Naive thymus-derived CD4-positive, alpha-beta T cell (primary cell): ENCODE data around the gene NDUFAF2. TPM values are rescaled to one million over a fixed set of nuclear protein-coding genes. Genes with fewer than 3 reads are reported as not detected.

ENCODE experiments used
- ATAC-seq: fragments of 150-1000 bp; cut with Tn5 transposase; 2 replicates; pipeline ENCODE4 v1.10.0; 2021; ENCODE audit warnings: mild to moderate bottlenecking, moderate library complexity
- CTCF ChIA-PET: fragments of 350-600 bp; sonication (Branson Sonifier 250); formaldehyde crosslinking; loops from one replicate; lab custom pipeline; 2021; ENCODE audit warnings: antibody characterized with exemption; lab: Charles Lee
- POLR2A ChIA-PET: fragments of 350-600 bp; sonication (Branson Sonifier 250); formaldehyde crosslinking; loops from one replicate; lab custom pipeline; 2021; ENCODE audit warnings: antibody characterized with exemption, inconsistent platforms; lab: Charles Lee
- DNase-seq, 9 donors: peaks; one replicate each; pipeline versions ENCODE4 v3.0.0 to v3.0.0-alpha.2; 2020 to 2022; ENCODE audit warnings: mixed read lengths in 1 of 9
- H3K27ac ChIP-seq: one replicate; pipeline ENCODE4 v1.7.0; 2013; ENCODE audit warnings: mild to moderate bottlenecking, low read depth, low read length, moderate library complexity
- H3K27me3 ChIP-seq, 2 donors: one replicate each; pipeline ENCODE4 v1.7.0; 2013; ENCODE audit warnings: low read length in 2 of 2, mild to moderate bottlenecking in 2 of 2, moderate library complexity in 2 of 2; ENCODE audit not compliant: control insufficient read depth in 2 of 2, insufficient read depth in 2 of 2
- H3K36me3 ChIP-seq, 3 experiments: 1 replicate in 2 of 3; 2 replicates in 1 of 3; pipeline ENCODE4 v1.7.0; 2013; ENCODE audit warnings: low read length in 3 of 3, mild to moderate bottlenecking in 3 of 3, moderate library complexity in 1 of 3; ENCODE audit not compliant: insufficient read depth in 3 of 3, control insufficient read depth in 2 of 3
- H3K4me1 ChIP-seq, 2 donors: one replicate each; pipeline ENCODE4 v1.7.0; 2013; ENCODE audit warnings: low read length in 2 of 2, mild to moderate bottlenecking in 2 of 2, moderate library complexity in 1 of 2; ENCODE audit not compliant: control insufficient read depth in 2 of 2, insufficient read depth in 2 of 2
- H3K4me3 ChIP-seq: 2 replicates; pipeline ENCODE4 v1.7.0; 2013; ENCODE audit warnings: mild to moderate bottlenecking, low read length
- H3K9me3 ChIP-seq, 3 experiments: 1 replicate in 2 of 3; 2 replicates in 1 of 3; pipeline ENCODE4 v1.7.0; 2013; ENCODE audit warnings: low read length in 3 of 3; ENCODE audit not compliant: control insufficient read depth in 2 of 3
- H3K27ac Mint-ChIP-seq, 9 donors: one replicate each; pipeline ENCODE4 v1.8.0; 2020 to 2022; ENCODE audit warnings: mixed read lengths in 9 of 9, mild to moderate bottlenecking in 8 of 9, moderate library complexity in 5 of 9, inconsistent platforms in 2 of 9
- H3K27me3 Mint-ChIP-seq, 5 donors: one replicate each; pipeline ENCODE4 v1.8.0; 2021 to 2022; ENCODE audit warnings: mixed read lengths in 5 of 5, mild to moderate bottlenecking in 1 of 5
- H3K36me3 Mint-ChIP-seq, 5 donors: one replicate each; pipeline ENCODE4 v1.8.0; 2020 to 2022; ENCODE audit warnings: mixed read lengths in 5 of 5, mild to moderate bottlenecking in 3 of 5, inconsistent platforms in 1 of 5
- H3K4me1 Mint-ChIP-seq, 7 donors: one replicate each; pipeline ENCODE4 v1.8.0; 2020 to 2022; ENCODE audit warnings: mixed read lengths in 7 of 7, mild to moderate bottlenecking in 3 of 7, inconsistent platforms in 1 of 7
- H3K4me3 Mint-ChIP-seq, 10 donors: one replicate each; pipeline ENCODE4 v1.8.0; 2020 to 2022; ENCODE audit warnings: mild to moderate bottlenecking in 10 of 10, mixed read lengths in 10 of 10, moderate library complexity in 6 of 10, inconsistent platforms in 2 of 10
- H3K9me3 Mint-ChIP-seq, 11 donors: one replicate each; pipeline ENCODE4 v1.8.0; 2020 to 2022; ENCODE audit warnings: mixed read lengths in 11 of 11, mild to moderate bottlenecking in 4 of 11, inconsistent platforms in 1 of 11, moderate library complexity in 1 of 11
- intact Hi-C, 2 donors: fragments of 100-400 bp; cut with micrococcal nuclease; formaldehyde crosslinking; loops; one replicate each; pipeline ENCODE4 v1.15.1; 2023
- polyA plus RNA-seq, 2 donors: library from polyadenylated mRNA; unstranded; fragments of 300-500 nt; fragmentation: Illumina TruSeq; gene quantifications; one replicate each; pipeline ENCODE4 v1.2.3, GENCODE V29; 2021
- total RNA-seq, 6 experiments: library from RNA in 5 of 6; stranded (reverse) in 5 of 6; gene quantifications; 1 replicate in 5 of 6; 2 replicates in 1 of 6; pipeline ENCODE4 v1.2.3 and lab custom pipeline; 2021 to 2026

Gene NDUFAF2
- total and polyA plus RNA-seq, 7 experiments from 2014 or later: 7.0 to 34.7 (median 16.0) TPM

DNA sequence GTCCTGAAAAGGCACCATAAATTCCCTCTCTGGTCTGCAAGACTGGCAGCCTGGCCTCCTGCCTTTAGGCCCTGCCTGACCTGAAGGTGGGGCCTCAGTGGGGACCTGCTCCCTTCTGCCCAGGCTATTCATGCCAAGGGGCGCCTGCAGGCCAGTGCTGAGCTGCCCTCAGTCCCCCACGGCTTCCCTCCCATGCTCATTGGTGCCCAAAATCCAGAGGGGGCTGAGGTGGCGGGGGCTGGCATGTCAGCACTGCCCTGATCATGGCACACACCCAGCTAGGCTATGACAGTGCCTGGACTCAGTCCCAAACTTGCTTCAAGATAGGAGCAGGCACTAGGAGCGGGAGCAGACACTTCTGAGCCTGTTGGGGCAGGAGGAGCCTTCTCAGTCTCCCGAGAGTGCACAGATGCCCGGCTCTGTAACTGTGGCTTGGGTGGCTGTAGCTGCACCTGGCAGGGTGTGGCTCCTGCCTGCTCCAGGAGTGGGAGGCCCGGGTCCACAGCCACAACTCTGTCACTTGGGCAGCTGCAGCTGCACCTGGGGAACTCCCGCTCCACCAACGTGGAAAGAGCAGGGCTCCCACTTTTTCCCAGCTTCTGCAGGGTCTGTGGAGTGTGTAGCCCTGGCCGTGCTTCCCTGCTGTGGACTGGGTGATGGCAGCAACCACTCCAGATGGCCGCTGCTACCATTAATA lies 49.0 kb downstream of the NDUFAF2 start:
- peaks cover 0 to 12% (median 0%) of the 10 kb centered on the region in 3 experiments for H3K36me3 ChIP-seq
- ATAC-seq: no peak
- peaks cover 5 to 53% (median 35%) of the 10 kb centered on the region in 5 donors for H3K36me3 Mint-ChIP-seq

DNA sequence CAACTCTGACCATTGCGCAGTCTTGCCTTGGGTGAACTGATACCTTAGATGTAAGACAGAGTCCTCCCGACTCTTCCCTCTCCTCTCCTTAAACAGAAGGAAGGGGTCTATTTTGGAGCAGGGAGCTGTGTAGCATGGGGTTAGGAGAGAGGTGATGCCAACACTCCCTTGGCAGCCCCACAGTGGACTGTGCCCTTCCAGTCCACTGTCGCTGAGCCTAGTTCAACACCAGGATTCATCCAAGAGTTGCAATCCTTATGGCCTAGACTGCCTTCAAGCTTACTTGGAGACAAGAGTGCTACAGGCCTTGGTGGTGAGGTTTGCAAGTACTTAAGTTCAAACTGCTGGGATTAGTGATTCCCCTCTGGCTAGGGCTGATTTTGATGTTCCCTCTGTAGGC lies 51.4 kb downstream of the NDUFAF2 start:
- H3K27ac Mint-ChIP-seq: no peak overlapping the region
- no peak for ATAC-seq

More for the DNA sequence above, 49.0 kb downstream of the NDUFAF2 start:
- no peak overlapping the region for H3K27ac Mint-ChIP-seq
- ChIA-PET POLR2A (interaction anchor here (0.8 kb wide), 1 partner anchor 159 kb away, joined by 3 read pairs; no protein-coding TSS in a partner anchor), CTCF (no interaction called here)
- H3K4me3 Mint-ChIP-seq: no peak overlapping the region
- no peaks in the 10 kb centered on the region for H3K27me3 Mint-ChIP-seq
- Histone ChIP-seq H3K4me1 (no peaks in the 10 kb centered on the region), H3K4me3 (no peak overlapping the region), H3K27me3 (no peaks in the 10 kb centered on the region), H3K9me3 (peaks cover 0 to 14% (median 6%) of the 10 kb centered on the region in 3 experiments), H3K27ac (no peak overlapping the region)
- peaks cover 0 to 37% (median 21%) of the 10 kb centered on the region in 7 donors for H3K4me1 Mint-ChIP-seq
- no peak for DNase-seq
- H3K9me3 Mint-ChIP-seq: peaks cover 3 to 39% (median 24%) of the 10 kb centered on the region in 11 donors
- intact Hi-C loops: no loop called here

DNA sequence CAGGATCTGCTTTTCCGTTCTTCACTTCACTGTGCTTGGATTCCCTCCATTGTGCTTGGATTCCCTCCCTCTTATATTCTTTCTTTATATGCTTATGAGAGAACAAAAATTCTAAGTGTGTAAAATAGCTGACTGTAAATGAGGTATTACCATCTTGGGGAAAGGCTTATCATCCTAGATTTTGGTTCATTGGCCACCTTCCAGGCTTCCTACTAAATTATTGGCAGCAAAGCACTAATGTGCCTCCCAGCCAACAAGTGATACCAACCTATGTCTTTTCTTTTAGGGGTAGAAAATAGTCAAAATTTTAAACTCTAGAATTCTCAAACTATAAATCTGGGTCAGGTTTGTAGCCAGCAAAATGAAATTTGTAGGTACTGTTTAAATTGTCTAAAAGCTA lies 52.7 kb downstream of the NDUFAF2 start:
- no peak for ATAC-seq
- Mint-ChIP-seq H3K36me3 (peaks cover 0 to 25% (median 14%) of the 10 kb centered on the region in 5 donors), H3K4me3 (no peak overlapping the region), H3K27ac (no peak overlapping the region), H3K4me1 (peaks cover 0 to 57% (median 32%) of the 10 kb centered on the region in 7 donors), H3K9me3 (peaks cover 0 to 12% (median 6%) of the 10 kb centered on the region in 11 donors), H3K27me3 (no peaks in the 10 kb centered on the region)
- Histone ChIP-seq H3K9me3 (peaks cover 0 to 12% (median 0%) of the 10 kb centered on the region in 3 experiments), H3K27ac (no peak overlapping the region), H3K4me3 (no peak overlapping the region), H3K27me3 (no peaks in the 10 kb centered on the region), H3K36me3 (peaks cover 0 to 11% (median 0%) of the 10 kb centered on the region in 3 experiments), H3K4me1 (no peaks in the 10 kb centered on the region)
- ChIA-PET POLR2A (no interaction called here), CTCF (no interaction called here)
- intact Hi-C loops: no loop called here
- no peak for DNase-seq

More for the DNA sequence above, 51.4 kb downstream of the NDUFAF2 start:
- ChIA-PET CTCF (no interaction called here), POLR2A (no interaction called here)
- Mint-ChIP-seq H3K36me3 (peaks cover 3 to 39% (median 22%) of the 10 kb centered on the region in 5 donors), H3K27me3 (no peaks in the 10 kb centered on the region), H3K4me1 (peaks cover 0 to 53% (median 28%) of the 10 kb centered on the region in 7 donors), H3K9me3 (peaks cover 0 to 26% (median 15%) of the 10 kb centered on the region in 11 donors), H3K4me3 (no peak overlapping the region)
- Histone ChIP-seq H3K36me3 (peaks cover 0 to 12% (median 0%) of the 10 kb centered on the region in 3 experiments), H3K9me3 (peaks cover 0 to 14% (median 0%) of the 10 kb centered on the region in 3 experiments), H3K4me3 (no peak overlapping the region), H3K4me1 (no peaks in the 10 kb centered on the region), H3K27ac (no peak overlapping the region), H3K27me3 (no peaks in the 10 kb centered on the region)
- DNase-seq: no peak
- intact Hi-C loops: no loop called here

DNA sequence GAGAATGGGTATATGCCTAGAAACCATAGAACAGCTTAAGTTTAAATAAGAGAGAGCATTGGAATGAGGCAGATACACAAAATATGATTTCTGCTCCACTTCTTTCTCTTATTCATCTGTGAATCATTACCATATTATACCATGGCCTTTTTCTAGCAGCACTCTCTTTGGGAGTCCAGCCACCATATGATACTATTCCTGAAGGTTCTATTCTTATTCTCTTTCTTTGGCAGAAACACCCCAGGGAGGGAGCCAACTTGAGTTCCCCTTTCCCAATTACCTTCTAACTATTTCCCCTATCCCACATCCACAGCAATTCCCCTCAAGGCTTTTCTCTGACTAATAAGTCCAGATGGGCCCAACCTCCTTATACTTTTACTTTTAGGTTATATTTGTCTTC lies 55.9 kb downstream of the NDUFAF2 start:
- Mint-ChIP-seq H3K9me3 (peaks cover 0 to 5% (median 0%) of the 10 kb centered on the region in 11 donors), H3K4me1 (peaks cover 0 to 43% (median 22%) of the 10 kb centered on the region in 7 donors), H3K36me3 (peaks cover 0 to 17% (median 12%) of the 10 kb centered on the region in 5 donors), H3K27ac (no peak overlapping the region), H3K27me3 (no peaks in the 10 kb centered on the region), H3K4me3 (no peak overlapping the region)
- Histone ChIP-seq H3K36me3 (no peaks in the 10 kb centered on the region), H3K27me3 (no peaks in the 10 kb centered on the region), H3K27ac (no peak overlapping the region), H3K9me3 (no peaks in the 10 kb centered on the region), H3K4me1 (no peaks in the 10 kb centered on the region), H3K4me3 (no peak overlapping the region)
- no peak for ATAC-seq
- ChIA-PET CTCF (no interaction called here), POLR2A (no interaction called here)
- no peak for DNase-seq
- intact Hi-C loops: no loop called here

DNA sequence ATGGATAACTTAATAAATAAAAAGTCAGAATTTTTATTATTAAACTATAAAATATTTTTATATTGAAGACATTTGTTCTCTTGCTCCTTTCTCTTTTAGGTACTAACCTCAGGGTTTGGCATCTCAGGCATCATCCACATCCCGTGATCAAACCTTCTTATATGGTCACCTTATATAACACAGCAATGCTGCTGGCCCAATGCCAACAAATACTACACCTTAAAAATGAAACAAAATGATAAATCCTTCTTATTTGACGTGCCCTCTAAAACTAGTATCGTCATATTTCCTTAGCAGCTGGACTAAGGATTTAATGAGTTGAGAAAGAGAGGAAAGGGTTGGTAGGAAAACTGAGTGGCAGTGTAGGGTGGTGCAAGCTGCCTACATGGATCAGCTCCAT lies 56.6 kb downstream of the NDUFAF2 start:
- no peak overlapping the region for H3K27ac ChIP-seq
- Mint-ChIP-seq H3K4me3 (no peak overlapping the region), H3K27ac (no peak overlapping the region), H3K9me3 (peaks cover 0 to 5% (median 2%) of the 10 kb centered on the region in 11 donors), H3K36me3 (peaks cover 0 to 17% (median 12%) of the 10 kb centered on the region in 5 donors), H3K27me3 (no peaks in the 10 kb centered on the region), H3K4me1 (peaks cover 0 to 35% (median 20%) of the 10 kb centered on the region in 7 donors)
- intact Hi-C loops: no loop called here
- CTCF ChIA-PET: no interaction called here
- H3K36me3 ChIP-seq: no peaks in the 10 kb centered on the region
- POLR2A ChIA-PET: no interaction called here
- H3K27me3 ChIP-seq: no peaks in the 10 kb centered on the region
- H3K4me3 ChIP-seq: no peak overlapping the region
- ATAC-seq (no peak), DNase-seq (no peak)
- no peaks in the 10 kb centered on the region for H3K4me1 ChIP-seq
- H3K9me3 ChIP-seq: no peaks in the 10 kb centered on the region

DNA sequence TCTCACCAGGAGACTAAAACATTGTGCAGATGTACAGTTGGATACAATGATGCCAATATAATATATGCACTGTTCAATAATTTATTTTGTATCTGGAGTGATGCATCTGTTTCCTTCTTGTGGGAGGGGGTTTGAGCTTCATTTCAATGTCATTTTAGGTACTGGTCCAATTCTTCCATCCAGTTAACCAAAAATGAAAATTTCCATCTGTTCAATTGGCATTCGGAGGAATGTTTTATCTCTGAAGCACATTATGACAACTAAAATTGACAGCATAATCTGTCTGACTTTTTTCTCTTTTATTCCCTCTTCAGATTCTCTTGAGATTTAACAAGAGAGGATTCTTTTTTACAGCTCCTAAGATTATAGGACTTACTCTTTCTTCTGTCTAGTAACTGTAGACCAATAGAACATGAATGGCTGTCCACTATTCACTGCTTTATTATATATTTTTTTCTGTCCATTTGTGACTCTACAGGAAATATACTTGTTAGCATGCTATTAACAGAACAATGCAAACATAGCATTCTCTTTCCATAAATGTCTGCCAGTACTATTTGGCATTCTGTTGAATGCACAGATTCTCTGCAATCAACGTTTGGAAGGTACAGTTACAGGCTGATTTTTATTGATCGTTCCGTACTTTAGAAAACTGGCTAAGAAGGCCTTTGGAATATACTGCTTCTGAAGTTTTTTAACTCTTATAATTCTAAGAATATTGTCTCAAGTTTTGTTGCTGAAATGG lies 57.8 kb downstream of the NDUFAF2 start:
- no peak overlapping the region for H3K27ac Mint-ChIP-seq
- H3K9me3 Mint-ChIP-seq: peaks cover 0 to 5% (median 2%) of the 10 kb centered on the region in 11 donors
- no peaks in the 10 kb centered on the region for H3K27me3 Mint-ChIP-seq
- ChIA-PET CTCF (no interaction called here), POLR2A (no interaction called here)
- no peaks in the 10 kb centered on the region for H3K27me3 ChIP-seq
- intact Hi-C loops: no loop called here
- no peaks in the 10 kb centered on the region for H3K4me1 ChIP-seq
- peaks cover 0 to 14% (median 12%) of the 10 kb centered on the region in 5 donors for H3K36me3 Mint-ChIP-seq
- no peak for ATAC-seq
- no peaks in the 10 kb centered on the region for H3K9me3 ChIP-seq
- H3K4me3 Mint-ChIP-seq: no peak overlapping the region
- no peak overlapping the region for H3K27ac ChIP-seq
- DNase-seq: no peak
- H3K36me3 ChIP-seq: no peaks in the 10 kb centered on the region
- H3K4me1 Mint-ChIP-seq: peaks cover 0 to 25% (median 17%) of the 10 kb centered on the region in 7 donors
- H3K4me3 ChIP-seq: no peak overlapping the region
